NCI-H2107 treated with DMSO at 0.1 percent for 48 hours (cell line): ENCODE measurements around the gene RGS14.
"Not testable (repeated sequence)": the region's sequence is repeated elsewhere in the genome, so short reads cannot be mapped to it uniquely, and the experiment has no call there.

Source experiments
- DNase-seq: peaks from one replicate; lab custom pipeline; 2025; ENCODE audit not compliant: unreplicated experiment; lab: John Stamatoyannopoulos, UW

Gene RGS14

GRCh38 chr5:177327539-177328522 lies 29.9 kb upstream of the RGS14 start:
- no peak for DNase-seq

GRCh38 chr5:177328545-177329231 lies 29.0 kb upstream of the RGS14 start:
- no peak for DNase-seq

DNA sequence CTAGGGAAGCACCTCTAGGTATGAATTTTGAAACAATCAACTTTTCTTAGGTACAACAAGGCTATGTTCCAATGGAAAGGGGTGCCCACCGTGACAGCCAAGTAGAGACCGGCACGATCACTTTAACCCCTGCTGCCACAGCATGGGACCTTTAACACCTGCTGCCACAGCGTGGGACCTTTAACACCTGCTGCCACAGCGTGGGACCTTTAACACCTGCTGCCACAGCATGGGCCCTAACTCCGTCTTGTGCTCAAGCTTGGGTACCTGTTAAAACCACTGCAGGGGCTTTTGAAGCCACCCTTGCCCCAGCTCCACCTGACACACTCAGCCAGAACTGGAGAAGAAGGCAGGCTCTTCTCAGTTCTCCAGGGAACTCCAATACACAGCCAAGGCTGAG lies 27.8 kb upstream of the RGS14 start:
- DNase-seq: no peak

DNA sequence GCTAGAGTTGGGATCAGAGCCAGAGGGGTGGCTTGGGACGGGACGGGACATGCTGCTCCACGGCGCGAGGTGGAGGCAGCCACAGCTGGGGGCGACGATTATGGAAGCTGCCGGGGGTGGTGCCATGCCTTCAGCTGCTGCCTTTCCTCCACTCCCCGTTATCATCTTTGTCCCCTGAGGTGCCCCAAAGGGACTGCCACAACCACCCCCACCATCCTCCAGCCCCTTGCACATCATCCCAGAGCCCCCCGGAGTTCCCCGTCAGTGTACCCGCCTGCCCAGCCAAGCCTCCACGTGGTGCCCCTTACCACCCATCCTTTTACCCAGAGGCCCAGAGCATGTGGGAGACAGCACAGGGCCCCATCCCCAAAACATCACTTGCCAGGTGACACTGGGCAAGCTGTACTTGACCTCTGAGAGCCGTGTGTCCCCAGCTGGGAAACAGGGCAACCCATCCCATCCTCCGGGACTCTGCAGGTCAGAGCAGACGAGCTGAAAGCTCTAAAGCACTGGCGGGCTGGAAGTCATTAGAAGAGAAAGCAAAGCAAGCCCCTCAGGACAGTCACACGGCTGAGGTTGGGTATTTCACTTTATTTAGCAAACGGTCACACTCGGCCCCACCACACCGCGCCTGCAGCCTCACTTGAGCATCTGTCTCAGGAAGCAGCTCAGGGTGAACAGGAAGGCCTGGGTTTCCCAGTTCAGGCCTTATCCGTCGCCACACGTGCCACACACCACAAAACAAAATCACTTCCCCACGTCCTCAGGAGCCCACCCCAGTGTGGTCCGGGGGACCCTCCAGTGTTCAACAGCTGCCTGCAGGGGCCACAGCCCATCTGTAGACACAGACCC lies 26.5 kb upstream of the RGS14 start:
- no peak for DNase-seq

DNA sequence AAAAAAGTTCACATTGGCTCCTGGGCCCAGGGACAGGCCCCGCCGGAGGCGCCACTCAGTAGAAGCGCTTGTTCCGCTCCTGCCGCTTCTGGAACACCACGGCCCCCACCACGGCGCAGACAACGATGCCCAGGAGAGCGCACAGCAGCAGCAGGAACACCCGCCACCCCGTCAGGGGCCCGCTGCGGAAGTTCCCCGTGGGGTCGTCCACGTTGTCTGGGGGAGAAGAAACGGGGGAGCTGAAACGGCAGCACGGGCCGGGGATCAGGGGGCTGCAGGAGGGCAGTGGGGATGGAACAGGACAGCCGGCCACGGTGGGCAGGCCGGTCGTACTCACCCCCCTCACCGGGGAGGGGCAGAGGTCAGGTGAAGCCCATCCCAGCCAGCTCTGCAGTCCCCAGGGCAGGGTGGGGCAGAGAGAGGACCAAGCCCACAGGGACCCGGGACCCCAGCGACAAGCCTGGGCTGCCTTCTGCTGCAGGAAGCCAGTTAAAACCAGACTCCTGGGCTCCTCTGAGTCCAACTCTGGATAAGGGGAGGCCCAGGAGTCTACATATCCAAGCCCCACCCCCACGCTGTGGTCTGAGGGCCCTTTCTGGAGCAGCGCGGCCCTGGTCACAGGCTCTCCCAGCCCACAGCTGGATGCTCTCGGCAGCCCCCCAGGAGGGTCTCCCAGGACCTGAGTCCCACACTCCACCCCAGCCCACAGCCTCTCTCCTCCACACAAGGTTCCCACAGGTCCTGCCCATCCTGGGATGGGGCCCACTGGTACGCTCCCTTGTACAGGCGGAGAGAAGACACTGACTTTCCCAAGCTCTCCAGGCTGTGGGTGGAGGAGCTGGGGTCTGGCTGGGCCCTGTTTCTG lies 25.5 kb upstream of the RGS14 start:
- no peak for DNase-seq

GRCh38 chr5:177332896-177333260 lies 24.8 kb upstream of the RGS14 start:
- no peak for DNase-seq

DNA sequence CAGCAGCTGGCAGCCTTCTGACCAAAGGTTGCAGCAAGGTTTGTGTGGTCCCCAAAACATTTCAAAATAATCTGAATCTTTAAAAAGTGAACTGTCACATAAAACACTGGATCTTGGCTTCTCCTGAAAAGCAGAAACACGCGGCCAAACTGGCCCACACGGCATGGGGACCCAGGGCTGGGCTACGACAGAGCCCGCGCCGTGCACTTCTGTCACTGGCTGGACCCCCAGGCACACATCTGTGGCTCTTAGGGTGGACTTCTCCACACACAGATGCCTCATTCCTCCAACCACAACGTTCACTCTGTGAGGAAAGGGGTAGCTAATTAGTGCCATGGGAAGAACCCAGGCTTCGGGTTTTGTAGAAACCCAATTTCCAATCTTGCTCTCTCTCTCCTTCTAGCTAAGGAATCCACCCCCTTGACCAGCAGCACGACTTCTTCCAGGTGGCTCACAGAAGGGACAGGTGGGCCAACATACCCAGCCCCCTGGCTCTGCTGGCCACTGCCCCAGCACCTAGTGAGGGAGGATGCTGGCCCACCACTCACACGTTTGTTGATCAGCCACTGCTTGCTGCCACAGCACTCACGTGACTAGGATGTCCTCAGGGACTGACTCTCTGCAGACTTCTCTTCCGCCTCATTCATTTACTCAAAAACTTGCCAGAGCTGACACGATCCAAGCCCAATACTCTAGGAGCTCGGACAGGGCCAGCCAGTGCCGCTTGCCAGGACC lies 24.1 kb upstream of the RGS14 start:
- no peak for DNase-seq

DNA sequence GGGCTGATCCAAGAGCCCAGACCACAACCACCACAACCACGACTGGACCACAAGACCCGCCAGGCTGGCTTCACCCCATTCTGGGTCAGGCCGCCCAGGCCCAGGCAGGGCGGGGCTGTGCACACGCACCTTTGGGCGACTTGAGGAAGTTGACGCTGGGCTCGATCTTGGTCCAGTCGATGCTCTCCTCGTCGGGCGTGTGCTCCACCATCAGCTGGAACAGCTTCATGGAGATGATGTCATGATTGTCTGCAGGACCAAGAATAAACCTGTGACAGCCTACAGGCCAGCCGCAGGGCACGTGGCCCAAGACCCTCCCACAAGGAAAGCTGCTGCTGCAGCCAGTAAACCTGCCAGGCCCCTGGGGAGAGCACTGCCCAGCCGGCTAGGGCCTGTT lies 23.6 kb upstream of the RGS14 start:
- no peak for DNase-seq

DNA sequence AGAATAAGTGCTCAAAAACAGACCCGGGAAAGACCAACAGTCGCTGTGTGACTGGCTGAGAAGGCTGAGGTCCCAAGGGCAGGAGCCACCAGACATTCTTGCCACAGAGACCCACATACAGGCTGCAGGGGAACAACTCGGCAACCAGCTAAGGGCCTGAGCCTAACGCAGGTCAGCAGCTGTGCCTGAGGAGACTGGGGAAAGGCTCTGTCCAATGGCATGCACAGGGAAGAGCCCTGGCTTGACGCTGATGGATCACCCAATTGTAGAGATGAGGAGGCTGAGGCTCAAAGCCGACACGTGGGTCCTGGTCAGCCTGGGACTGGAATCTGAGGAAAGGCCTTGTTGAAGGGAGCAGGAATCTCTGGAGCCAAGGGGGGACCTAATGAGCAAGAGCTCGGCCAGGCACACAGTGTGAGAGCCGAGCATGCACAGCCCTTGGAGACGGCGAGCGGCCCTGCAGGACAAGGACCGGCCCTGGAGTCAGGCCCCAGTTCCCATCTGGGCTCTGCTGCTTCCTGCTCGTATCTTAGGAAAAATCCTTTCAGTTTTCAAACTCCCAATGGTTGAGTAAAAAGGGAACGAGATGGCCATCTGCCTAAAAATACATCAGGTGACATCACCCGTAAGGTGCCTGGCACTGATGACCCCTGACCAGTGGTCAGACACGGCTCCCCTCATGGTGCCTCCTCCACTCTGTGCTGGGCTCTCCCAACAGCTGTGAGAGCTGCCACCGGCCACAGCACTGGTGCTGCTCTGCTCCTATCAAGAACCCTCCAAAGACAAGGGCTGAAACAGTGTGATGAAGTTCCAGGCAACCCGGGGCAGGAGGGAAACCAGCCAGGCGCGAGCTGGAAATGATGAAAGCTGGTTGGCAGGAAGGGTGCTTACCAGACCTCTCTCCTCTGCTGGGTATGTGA lies 22.7 kb upstream of the RGS14 start:
- DNase-seq: no peak

GRCh38 chr5:177335701-177336065 lies 22.0 kb upstream of the RGS14 start:
- DNase-seq: no peak

DNA sequence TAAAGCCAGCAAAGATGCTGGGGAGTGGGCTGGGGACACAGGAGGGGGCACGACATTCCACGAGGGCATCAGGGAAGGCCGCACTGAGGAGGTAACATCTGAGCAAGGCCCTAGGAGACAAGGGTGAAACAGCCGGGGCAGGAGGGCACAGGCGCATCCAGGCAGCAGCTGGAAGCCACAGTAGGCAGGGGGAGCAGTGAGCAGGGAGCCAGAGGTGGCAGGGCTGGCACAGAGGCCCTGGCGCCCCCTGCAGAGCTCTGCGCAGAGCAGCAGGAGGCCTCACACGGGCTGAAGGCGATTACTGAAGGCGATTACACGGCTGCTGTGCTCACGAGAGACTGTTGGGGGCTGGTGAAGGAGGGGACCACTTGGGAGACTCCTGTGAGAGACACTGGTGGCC lies 21.6 kb upstream of the RGS14 start:
- no peak for DNase-seq

- no peak for DNase-seq
Measured at GRCh38 chr5:177336603-177337494, 20.9 kb upstream of the RGS14 start.

DNA sequence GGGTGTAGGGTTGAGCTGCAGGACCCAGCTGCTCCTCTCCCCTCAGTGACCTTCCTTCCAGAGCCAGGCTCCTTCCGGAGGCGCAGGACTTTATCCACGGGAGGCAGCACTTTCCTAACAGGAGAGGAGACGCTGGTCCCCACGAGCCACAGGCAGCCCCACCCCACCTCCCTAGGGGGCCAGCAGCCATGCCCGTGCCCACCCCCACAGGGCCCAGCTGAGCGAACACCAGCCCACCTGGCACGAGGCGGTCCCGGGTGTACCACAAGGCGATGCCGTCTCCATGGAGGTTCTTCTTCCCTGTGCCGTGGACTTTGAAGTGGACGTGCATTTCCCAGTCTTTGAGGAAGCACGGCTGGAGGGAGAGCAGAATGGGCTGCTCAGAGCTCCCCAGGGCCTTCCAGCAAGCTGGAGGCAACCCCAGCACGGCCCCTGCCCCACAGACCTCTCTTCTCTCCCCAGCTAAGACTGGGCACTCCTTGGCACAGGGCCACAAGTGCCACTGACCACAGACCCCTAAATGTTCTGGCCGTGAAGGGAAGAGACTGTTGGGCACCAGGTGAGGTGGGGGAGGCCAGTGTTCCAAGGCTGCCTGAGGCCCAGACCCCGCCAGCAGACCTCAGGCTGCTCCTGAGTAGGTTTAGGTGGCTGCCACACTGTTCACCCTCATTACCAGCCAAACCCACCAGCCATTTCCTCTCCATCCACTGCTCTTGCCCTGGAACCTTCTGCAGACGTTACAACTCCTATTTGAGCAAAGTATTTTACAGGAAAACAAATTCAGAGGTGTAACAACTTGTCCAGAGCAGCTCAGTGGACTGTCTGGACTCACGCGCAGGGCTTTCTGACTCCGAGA lies 19.2 kb upstream of the RGS14 start:
- no peak for DNase-seq

DNA sequence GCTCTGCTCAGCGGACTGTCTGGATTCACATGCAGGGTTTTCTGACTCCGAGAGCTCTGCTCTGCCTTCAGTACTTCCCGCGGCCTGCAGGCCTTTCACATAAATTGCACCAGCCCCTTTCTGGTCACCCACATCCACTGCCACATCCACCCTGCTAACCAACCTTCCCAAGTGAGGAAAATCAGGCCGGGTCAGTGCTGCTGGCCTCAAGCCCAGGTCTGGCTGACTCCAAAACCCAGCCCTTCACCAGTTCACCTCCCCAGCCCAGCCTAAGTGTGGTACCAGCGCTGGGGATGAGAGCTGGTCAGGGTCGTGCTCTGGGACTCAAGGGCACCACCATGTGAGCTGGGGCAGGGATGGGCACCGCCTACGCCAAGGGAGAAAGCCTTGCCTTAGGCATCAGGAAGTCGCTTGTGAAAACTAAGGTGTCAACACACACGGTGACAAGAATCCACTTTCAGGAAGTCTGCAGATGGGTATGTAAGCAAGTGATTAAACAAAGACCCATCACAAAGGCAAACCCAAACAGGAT lies 18.6 kb upstream of the RGS14 start:
- no peak for DNase-seq

DNA sequence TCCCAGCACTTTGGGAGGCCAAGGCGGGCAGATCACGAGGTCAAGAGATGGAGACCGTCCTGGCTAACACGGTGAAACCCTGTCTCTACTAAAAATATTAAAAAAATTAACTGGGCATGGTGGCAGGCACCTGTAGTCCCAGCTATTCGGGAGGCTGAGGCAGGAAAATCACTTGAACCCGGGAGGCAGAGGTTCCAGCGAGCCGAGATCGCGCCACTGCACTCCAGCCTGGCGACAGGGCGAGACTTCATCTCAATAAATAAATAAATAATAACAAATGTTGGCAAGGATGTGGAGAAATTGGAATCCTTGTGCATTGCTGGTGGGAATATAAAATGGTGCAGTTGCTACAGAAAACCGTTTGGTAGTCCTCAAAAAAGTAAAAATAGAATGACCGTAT lies 14.7 kb upstream of the RGS14 start:
- not testable (repeated sequence) for DNase-seq

GRCh38 chr5:177343777-177344176 lies 13.9 kb upstream of the RGS14 start:
- no peak for DNase-seq

GRCh38 chr5:177344891-177345290 lies 12.8 kb upstream of the RGS14 start:
- DNase-seq: no peak
